ENCODE results near the gene ROR2. TPM values are rescaled to one million over a fixed set of nuclear protein-coding genes. Genes with fewer than 3 reads are reported as not detected.
A peak's percentile ranks its signal among the peaks of the same experiment; 100 is the strongest.

Gene ROR2
- total RNA-seq, 1 experiment from 2014 or later, result 40.0 TPM

- no peaks in the 10 kb centered on the region for H3K36me3 ChIP-seq (replicated peaks; ENCODE audit: control insufficient read depth, insufficient read depth, low read length)
- peak; percentile 11 for DNase-seq
- H3K27me3 ChIP-seq (ENCODE audit: control insufficient read depth, insufficient read depth, low read length), result no peaks in the 10 kb centered on the region
- H3K4me3 ChIP-seq (ENCODE audit: insufficient read depth, low read depth, low read length), result no peak overlapping the region
These were observed 115.3 kb downstream of the ROR2 start for GRCh38 chr9:91834740-91835139.

- no peak overlapping the region for H3K4me3 ChIP-seq (ENCODE audit: insufficient read depth, low read depth, low read length)
- peak; percentile 31 for DNase-seq
- no peaks in the 10 kb centered on the region for H3K36me3 ChIP-seq (replicated peaks; ENCODE audit: control insufficient read depth, insufficient read depth, low read length)
- H3K27me3 ChIP-seq (ENCODE audit: control insufficient read depth, insufficient read depth, low read length), result no peaks in the 10 kb centered on the region
These were observed 116.2 kb downstream of the ROR2 start for GRCh38 chr9:91833878-91834255.

- DNase-seq, result peak; percentile 23
- Histone ChIP-seq H3K27me3 (ENCODE audit: control insufficient read depth, insufficient read depth, low read length) (no peaks in the 10 kb centered on the region), H3K4me3 (ENCODE audit: insufficient read depth, low read depth, low read length) (no peak overlapping the region), H3K36me3 (replicated peaks; ENCODE audit: control insufficient read depth, insufficient read depth, low read length) (no peaks in the 10 kb centered on the region)
These were observed 116.7 kb downstream of the ROR2 start for GRCh38 chr9:91833096-91833877.

GRCh38 chr9:91832322-91832721, 117.7 kb downstream of the ROR2 start:
- Histone ChIP-seq H3K4me3 (ENCODE audit: insufficient read depth, low read depth, low read length) (no peak overlapping the region), H3K27me3 (ENCODE audit: control insufficient read depth, insufficient read depth, low read length) (no peaks in the 10 kb centered on the region), H3K36me3 (replicated peaks; ENCODE audit: control insufficient read depth, insufficient read depth, low read length) (no peaks in the 10 kb centered on the region)
- peak; percentile 16 for DNase-seq

GRCh38 chr9:91825866-91826265, 124.2 kb downstream of the ROR2 start:
- Histone ChIP-seq H3K4me3 (ENCODE audit: insufficient read depth, low read depth, low read length) (no peak overlapping the region), H3K36me3 (replicated peaks; ENCODE audit: control insufficient read depth, insufficient read depth, low read length) (no peaks in the 10 kb centered on the region), H3K27me3 (ENCODE audit: control insufficient read depth, insufficient read depth, low read length) (no peaks in the 10 kb centered on the region)
- peak; percentile 13 for DNase-seq

- Histone ChIP-seq H3K4me3 (ENCODE audit: insufficient read depth, low read depth, low read length) (no peak overlapping the region), H3K27me3 (ENCODE audit: control insufficient read depth, insufficient read depth, low read length) (no peaks in the 10 kb centered on the region), H3K36me3 (replicated peaks; ENCODE audit: control insufficient read depth, insufficient read depth, low read length) (no peaks in the 10 kb centered on the region)
- DNase-seq, result no peak
These were observed 124.6 kb downstream of the ROR2 start for GRCh38 chr9:91825422-91825821.

- no peaks in the 10 kb centered on the region for H3K36me3 ChIP-seq (replicated peaks; ENCODE audit: control insufficient read depth, insufficient read depth, low read length)
- H3K27me3 ChIP-seq (ENCODE audit: control insufficient read depth, insufficient read depth, low read length), result no peaks in the 10 kb centered on the region
- H3K4me3 ChIP-seq (ENCODE audit: insufficient read depth, low read depth, low read length), result no peak overlapping the region
- DNase-seq, result peak; percentile 15
These were observed 125.3 kb downstream of the ROR2 start for GRCh38 chr9:91824601-91825305.

- Histone ChIP-seq H3K36me3 (replicated peaks; ENCODE audit: control insufficient read depth, insufficient read depth, low read length) (no peaks in the 10 kb centered on the region), H3K27me3 (ENCODE audit: control insufficient read depth, insufficient read depth, low read length) (no peaks in the 10 kb centered on the region), H3K4me3 (ENCODE audit: insufficient read depth, low read depth, low read length) (no peak overlapping the region)
- no peak for DNase-seq
These were observed 125.9 kb downstream of the ROR2 start for GRCh38 chr9:91824151-91824550.

GRCh38 chr9:91820949-91821880, 128.8 kb downstream of the ROR2 start:
- H3K36me3 ChIP-seq (replicated peaks; ENCODE audit: control insufficient read depth, insufficient read depth, low read length), result no peaks in the 10 kb centered on the region
- no peaks in the 10 kb centered on the region for H3K27me3 ChIP-seq (ENCODE audit: control insufficient read depth, insufficient read depth, low read length)
- DNase-seq, result no peak
- no peak overlapping the region for H3K4me3 ChIP-seq (ENCODE audit: insufficient read depth, low read depth, low read length)

GRCh38 chr9:91820126-91820750, 129.8 kb downstream of the ROR2 start:
- H3K4me3 ChIP-seq (ENCODE audit: insufficient read depth, low read depth, low read length), result no peak overlapping the region
- H3K27me3 ChIP-seq (ENCODE audit: control insufficient read depth, insufficient read depth, low read length), result no peaks in the 10 kb centered on the region
- DNase-seq, result no peak
- H3K36me3 ChIP-seq (replicated peaks; ENCODE audit: control insufficient read depth, insufficient read depth, low read length), result no peaks in the 10 kb centered on the region

GRCh38 chr9:91818647-91819403, 131.2 kb downstream of the ROR2 start:
- H3K36me3 ChIP-seq (replicated peaks; ENCODE audit: control insufficient read depth, insufficient read depth, low read length), result no peaks in the 10 kb centered on the region
- no peaks in the 10 kb centered on the region for H3K27me3 ChIP-seq (ENCODE audit: control insufficient read depth, insufficient read depth, low read length)
- no peak overlapping the region for H3K4me3 ChIP-seq (ENCODE audit: insufficient read depth, low read depth, low read length)
- no peak for DNase-seq

GRCh38 chr9:91818225-91818585, 131.8 kb downstream of the ROR2 start:
- DNase-seq, result no peak
- H3K36me3 ChIP-seq (replicated peaks; ENCODE audit: control insufficient read depth, insufficient read depth, low read length), result no peaks in the 10 kb centered on the region
- no peaks in the 10 kb centered on the region for H3K27me3 ChIP-seq (ENCODE audit: control insufficient read depth, insufficient read depth, low read length)
- no peak overlapping the region for H3K4me3 ChIP-seq (ENCODE audit: insufficient read depth, low read depth, low read length)

GRCh38 chr9:91817493-91818224, 132.4 kb downstream of the ROR2 start:
- peak; percentile 58 for DNase-seq
- Histone ChIP-seq H3K4me3 (ENCODE audit: insufficient read depth, low read depth, low read length) (no peak overlapping the region), H3K27me3 (ENCODE audit: control insufficient read depth, insufficient read depth, low read length) (no peaks in the 10 kb centered on the region), H3K36me3 (replicated peaks; ENCODE audit: control insufficient read depth, insufficient read depth, low read length) (no peaks in the 10 kb centered on the region)

Data from H7 (cell line).